Parathyroid adenoma (tissue), 2 donors: ENCODE results near the gene ZSWIM7.
"Not testable (repeated sequence)": the region's sequence is repeated elsewhere in the genome, so short reads cannot be mapped to it uniquely, and the experiment has no call there.

Experiments used
- H2AFZ ChIP-seq: fragments of 300-600 bp; sonication (generic); one replicate; pipeline ENCODE4 v1.7.0; 2017; ENCODE audit warnings: antibody characterized with exemption, mild to moderate bottlenecking
- H3K27ac ChIP-seq: fragments of 300-600 bp; sonication (generic); one replicate; pipeline ENCODE4 v1.7.0; 2017
- H3K27me3 ChIP-seq: fragments of 300-600 bp; sonication (generic); one replicate; pipeline ENCODE4 v1.7.0; 2017; ENCODE audit warnings: low read length; ENCODE audit not compliant: control insufficient read depth, insufficient read depth
- H3K36me3 ChIP-seq: fragments of 300-600 bp; sonication (generic); one replicate; pipeline ENCODE4 v1.7.0; 2017; ENCODE audit warnings: low read length; ENCODE audit not compliant: control insufficient read depth, insufficient read depth
- H3K4me1 ChIP-seq: fragments of 300-600 bp; sonication (generic); one replicate; pipeline ENCODE4 v1.7.0; 2017; ENCODE audit warnings: control low read depth
- H3K4me2 ChIP-seq: fragments of 300-600 bp; sonication (generic); one replicate; pipeline ENCODE4 v1.7.0; 2017; ENCODE audit warnings: low read length
- H3K4me3 ChIP-seq: fragments of 300-600 bp; sonication (generic); one replicate; pipeline ENCODE4 v1.7.0; 2017; ENCODE audit warnings: low read depth, low read length
- H3K79me2 ChIP-seq: fragments of 300-600 bp; sonication (generic); one replicate; pipeline ENCODE4 v1.7.0; 2017; ENCODE audit warnings: control low read depth
- H3K9ac ChIP-seq: fragments of 300-600 bp; sonication (generic); one replicate; pipeline ENCODE4 v1.7.0; 2017; ENCODE audit warnings: mild to moderate bottlenecking
- H3K9me3 ChIP-seq: fragments of 300-600 bp; sonication (generic); one replicate; pipeline ENCODE4 v1.7.0; 2017; ENCODE audit warnings: low read length; ENCODE audit not compliant: control insufficient read depth
- TF ChIP-seq, protein P1 (sequence below): fragments of 300-600 bp; sonication (generic); IDR thresholded peaks from one replicate; pipeline ENCODE4 v1.7.0; 2017; ENCODE audit warnings: antibody characterized with exemption, mild to moderate bottlenecking
- donor health status: primary hyperparathyroidism.

The ZSWIM7 gene

DNA sequence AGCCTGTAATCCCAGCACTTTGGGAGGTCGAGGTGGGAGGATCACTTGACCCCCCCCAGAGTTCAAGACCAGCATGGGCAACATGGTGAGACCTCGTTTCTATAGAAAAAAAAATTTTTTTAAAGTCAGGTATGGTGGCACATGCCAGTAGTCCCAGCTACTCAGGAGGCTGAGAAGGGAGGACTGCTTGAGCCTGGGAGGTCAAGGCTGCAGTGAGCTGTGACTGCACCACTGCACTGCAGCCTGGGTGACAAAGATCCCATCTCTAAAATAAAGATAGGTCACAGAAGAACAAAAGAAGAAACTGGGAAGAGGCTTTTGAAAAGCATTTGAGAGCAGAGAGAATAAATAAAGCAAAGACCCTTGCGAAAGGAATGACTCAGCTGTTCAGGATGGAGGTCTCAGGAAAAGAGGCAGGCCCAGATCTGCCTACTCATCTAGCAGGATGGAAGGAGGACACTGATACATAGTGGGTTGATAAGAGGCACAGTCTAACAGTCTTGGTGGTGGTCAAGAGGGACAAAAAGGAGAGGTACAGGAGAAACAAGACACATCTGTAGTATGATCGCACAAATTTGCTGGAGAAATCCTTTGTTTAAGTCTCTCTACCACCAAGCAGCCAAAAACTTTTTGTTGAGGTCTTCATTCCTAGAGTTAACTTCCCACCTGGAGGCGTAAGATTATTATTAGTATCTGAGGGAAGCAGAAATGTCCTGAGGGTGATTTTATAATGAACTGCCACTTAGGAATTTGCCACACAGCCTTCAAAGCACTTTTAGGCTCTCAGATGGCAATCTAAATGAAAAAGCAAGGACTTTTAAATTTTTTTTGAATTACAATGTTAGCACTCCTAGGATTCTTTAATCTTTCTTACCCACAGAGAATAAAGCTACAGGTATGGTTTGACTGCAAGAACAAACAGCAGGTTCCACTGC lies 17.6 kb downstream of the ZSWIM7 start:
- no peaks in the 10 kb centered on the region for H3K27me3 ChIP-seq
- H3K79me2 ChIP-seq: no peaks in the 10 kb centered on the region
- no peak overlapping the region for H3K27ac ChIP-seq
- no peak overlapping the region for H3K9ac ChIP-seq
- no peak overlapping the region for H2AFZ ChIP-seq
- no peak overlapping the region for H3K4me3 ChIP-seq
- H3K36me3 ChIP-seq: no peaks in the 10 kb centered on the region
- H3K4me1 ChIP-seq: no peaks in the 10 kb centered on the region
- H3K4me2 ChIP-seq: no peak overlapping the region
- no peaks in the 10 kb centered on the region for H3K9me3 ChIP-seq
- TF ChIP-seq, protein P1, sequence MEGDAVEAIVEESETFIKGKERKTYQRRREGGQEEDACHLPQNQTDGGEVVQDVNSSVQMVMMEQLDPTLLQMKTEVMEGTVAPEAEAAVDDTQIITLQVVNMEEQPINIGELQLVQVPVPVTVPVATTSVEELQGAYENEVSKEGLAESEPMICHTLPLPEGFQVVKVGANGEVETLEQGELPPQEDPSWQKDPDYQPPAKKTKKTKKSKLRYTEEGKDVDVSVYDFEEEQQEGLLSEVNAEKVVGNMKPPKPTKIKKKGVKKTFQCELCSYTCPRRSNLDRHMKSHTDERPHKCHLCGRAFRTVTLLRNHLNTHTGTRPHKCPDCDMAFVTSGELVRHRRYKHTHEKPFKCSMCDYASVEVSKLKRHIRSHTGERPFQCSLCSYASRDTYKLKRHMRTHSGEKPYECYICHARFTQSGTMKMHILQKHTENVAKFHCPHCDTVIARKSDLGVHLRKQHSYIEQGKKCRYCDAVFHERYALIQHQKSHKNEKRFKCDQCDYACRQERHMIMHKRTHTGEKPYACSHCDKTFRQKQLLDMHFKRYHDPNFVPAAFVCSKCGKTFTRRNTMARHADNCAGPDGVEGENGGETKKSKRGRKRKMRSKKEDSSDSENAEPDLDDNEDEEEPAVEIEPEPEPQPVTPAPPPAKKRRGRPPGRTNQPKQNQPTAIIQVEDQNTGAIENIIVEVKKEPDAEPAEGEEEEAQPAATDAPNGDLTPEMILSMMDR: no peak

DNA sequence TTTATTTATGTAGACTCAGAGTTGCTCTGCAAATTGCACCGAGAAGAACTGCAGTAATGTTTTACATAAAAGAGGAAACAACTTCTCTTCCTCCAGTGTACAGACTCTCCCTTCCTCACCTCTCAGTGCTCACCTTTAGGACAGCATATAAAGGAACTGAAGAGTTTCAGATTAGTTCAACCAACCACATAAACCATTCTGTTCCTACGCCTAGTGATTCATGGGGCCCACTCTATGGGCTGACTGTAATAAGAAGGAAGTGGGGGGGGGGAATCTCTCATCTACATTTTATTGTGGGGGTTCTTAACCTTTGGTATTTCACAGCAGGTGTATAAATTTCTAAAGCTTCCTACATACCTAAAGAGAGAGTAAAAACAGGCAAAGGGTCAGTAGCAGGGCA lies 18.3 kb downstream of the ZSWIM7 start:
- Histone ChIP-seq H3K27ac (no peak overlapping the region), H3K36me3 (no peaks in the 10 kb centered on the region)

DNA sequence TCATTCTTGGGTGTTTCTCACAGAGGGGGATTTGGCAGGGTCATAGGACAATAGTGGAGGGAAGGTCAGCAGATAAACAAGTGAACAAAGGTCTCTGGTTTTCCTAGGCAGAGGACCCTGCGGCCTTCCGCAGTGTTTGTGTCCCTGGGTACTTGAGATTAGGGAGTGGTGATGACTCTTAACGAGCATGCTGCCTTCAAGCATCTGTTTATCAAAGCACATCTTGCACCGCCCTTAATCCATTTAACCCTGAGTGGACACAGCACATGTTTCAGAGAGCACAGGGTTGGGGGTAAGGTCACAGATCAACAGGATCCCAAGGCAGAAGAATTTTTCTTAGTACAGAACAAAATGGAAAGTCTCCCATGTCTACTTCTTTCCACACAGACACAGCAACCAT lies 20.5 kb downstream of the ZSWIM7 start:
- not testable (repeated sequence) for H3K9me3 ChIP-seq, H3K27ac ChIP-seq, H3K9ac ChIP-seq, H3K4me3 ChIP-seq, H3K79me2 ChIP-seq, H3K27me3 ChIP-seq, H3K4me1 ChIP-seq, H3K4me2 ChIP-seq, H3K36me3 ChIP-seq, H2AFZ ChIP-seq

More for the DNA sequence above, 18.3 kb downstream of the ZSWIM7 start:
- no peaks in the 10 kb centered on the region for H3K9me3 ChIP-seq
- TF ChIP-seq, protein P1: no peak
- no peak overlapping the region for H3K4me2 ChIP-seq
- H3K4me3 ChIP-seq: no peak overlapping the region
- H3K79me2 ChIP-seq: no peaks in the 10 kb centered on the region
- no peak overlapping the region for H2AFZ ChIP-seq
- H3K9ac ChIP-seq: no peak overlapping the region
- no peaks in the 10 kb centered on the region for H3K4me1 ChIP-seq
- no peaks in the 10 kb centered on the region for H3K27me3 ChIP-seq

DNA sequence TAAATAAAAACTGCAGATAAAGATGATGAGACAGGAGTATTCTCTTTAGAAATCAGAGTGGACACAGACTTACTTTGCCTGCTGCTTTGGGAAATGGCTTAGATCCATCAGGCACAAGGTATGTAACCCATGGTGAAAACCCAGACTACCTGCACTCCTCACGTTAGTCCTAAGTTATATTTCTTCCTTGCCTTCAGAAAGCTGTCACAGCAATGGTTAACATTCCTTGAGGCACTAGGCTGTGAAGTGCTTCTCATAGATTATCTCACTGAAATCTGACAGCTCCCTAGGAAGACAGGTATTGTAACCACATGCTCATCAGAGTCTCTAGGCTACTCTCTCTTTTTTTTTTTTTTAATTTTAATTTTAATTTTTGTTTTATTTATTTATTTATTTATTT lies 20.9 kb downstream of the ZSWIM7 start:
- H3K36me3 ChIP-seq: no peaks in the 10 kb centered on the region
- TF ChIP-seq, protein P1: no peak

DNA sequence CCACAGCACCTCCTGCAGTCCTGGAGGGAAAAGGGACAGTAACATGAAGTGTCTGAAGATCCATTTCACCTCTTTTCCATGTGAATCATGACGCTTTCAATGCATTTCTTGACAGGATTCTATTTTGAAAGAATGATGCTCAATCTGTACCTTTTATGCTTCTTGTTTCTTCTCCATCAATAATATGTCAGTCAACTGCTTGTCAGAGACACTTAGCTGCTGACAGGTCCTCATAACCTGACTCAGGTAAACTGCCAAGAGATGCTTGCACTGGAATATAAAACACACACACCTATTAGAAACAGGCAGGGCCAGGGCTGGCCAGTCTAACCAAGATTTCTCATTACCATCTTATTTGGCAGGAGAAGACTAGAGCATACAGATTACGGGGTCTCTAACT lies 21.6 kb downstream of the ZSWIM7 start:
- no peaks in the 10 kb centered on the region for H3K79me2 ChIP-seq
- H3K9me3 ChIP-seq: no peaks in the 10 kb centered on the region
- no peaks in the 10 kb centered on the region for H3K4me1 ChIP-seq
- no peak overlapping the region for H2AFZ ChIP-seq
- H3K4me2 ChIP-seq: no peak overlapping the region
- TF ChIP-seq, protein P1: no peak
- H3K27ac ChIP-seq: no peak overlapping the region
- no peaks in the 10 kb centered on the region for H3K36me3 ChIP-seq
- no peak overlapping the region for H3K9ac ChIP-seq
- no peaks in the 10 kb centered on the region for H3K27me3 ChIP-seq
- H3K4me3 ChIP-seq: no peak overlapping the region

More for the DNA sequence above, 20.9 kb downstream of the ZSWIM7 start:
- H3K27ac ChIP-seq: no peak overlapping the region
- H3K4me1 ChIP-seq: no peaks in the 10 kb centered on the region
- no peak overlapping the region for H3K9ac ChIP-seq
- H3K4me2 ChIP-seq: no peak overlapping the region
- H3K79me2 ChIP-seq: no peaks in the 10 kb centered on the region
- no peak overlapping the region for H3K4me3 ChIP-seq
- H3K27me3 ChIP-seq: no peaks in the 10 kb centered on the region
- H3K9me3 ChIP-seq: no peaks in the 10 kb centered on the region
- no peak overlapping the region for H2AFZ ChIP-seq
